ENCODE measurements around the gene UNC13C.

Gene UNC13C

DNA sequence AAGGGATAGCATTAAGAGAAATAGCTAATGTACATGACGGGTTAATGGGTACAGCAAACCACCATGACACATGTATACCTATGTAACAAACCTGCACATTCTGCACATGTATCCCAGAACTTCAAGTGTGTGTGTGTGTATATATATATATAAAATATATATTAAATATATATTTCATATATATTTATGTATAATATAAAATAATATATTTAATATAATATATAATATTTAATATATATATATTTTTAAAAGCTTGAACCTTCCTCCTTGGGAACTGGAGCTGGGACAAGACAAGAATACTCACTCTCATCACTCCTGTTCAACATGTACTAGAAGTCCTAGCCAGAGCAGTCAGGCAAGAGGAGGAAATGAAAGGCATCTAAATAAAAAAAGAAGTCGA is 149.3 kb downstream of the UNC13C start:
- DNase-seq, result no peak

DNA sequence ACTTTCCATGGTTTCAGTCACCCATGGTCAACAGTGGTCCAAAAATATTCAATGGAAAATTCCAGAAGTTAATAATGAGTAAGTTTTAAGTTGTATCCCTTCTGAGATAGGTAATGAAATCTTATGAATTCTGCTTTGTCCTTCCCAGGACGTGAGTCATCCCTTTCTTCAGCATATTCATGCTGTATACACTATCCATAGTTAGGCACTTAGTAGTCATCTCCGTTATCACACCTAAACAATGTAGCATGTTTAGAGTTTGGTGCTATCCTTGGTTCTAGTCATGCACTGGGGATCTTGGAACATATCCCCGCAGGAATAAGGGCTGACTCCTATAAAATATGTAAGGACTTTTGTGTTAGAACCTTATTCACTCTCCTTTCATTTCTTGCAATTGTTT is 153.2 kb downstream of the UNC13C start:
- no peak for DNase-seq

DNA sequence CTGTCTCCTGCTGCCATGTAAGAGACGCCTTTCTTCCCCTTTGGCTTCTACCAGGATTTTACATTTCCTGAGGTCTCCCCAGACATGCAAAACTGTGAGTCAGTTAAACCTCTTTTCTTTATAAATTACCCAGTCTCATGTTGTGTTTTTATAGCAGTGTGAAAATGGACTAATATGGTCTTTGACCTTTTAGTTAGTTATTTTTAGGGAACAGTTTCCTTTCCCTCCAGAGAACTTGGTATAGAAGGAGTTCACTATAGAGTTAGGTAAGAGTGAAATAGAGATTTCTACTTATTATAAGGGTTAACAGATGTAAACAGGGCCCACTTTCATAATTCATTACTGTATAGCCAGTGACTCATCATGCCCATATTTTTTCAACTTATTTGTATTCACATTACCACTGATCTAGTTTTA is 170.9 kb downstream of the UNC13C start:
- no peak for DNase-seq

DNA sequence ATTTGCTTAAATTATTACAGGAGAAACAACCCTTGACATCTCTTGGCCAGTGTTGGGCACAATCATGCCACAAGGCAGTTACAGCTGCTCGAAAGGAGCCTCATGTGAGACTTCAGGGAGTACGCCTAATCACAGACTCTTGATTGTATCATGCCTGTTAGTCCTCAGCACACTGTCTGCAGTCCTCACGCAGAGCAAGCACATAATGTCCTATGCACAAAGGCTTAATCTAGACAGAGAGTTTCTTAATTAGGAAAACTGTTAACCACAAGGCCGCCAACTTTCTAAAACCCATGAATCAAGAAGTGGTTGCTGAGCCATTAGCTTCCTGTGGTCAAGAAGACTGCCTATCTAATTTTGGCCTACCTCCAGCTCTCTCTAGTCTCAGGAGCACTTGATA is 172.0 kb downstream of the UNC13C start:
- no peak for DNase-seq

DNA sequence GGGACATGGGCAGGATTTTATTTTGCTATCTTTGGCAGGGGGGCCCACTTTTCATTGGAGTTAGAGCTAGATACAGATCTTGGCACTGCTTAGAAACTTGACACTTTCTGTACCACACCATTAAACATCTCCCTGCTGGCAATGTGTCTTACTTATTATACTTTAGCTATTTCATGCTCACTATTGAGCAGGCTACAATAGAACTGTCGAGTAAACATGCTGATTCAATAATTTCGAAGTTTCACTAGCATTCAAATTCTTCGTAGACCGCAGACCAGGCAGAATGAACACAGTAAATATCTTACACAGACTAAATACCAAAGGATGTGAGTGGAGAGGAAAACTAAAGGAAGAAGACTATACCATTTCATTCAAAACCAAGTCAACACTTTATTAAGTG is 180.8 kb downstream of the UNC13C start:
- no peak for DNase-seq

DNA sequence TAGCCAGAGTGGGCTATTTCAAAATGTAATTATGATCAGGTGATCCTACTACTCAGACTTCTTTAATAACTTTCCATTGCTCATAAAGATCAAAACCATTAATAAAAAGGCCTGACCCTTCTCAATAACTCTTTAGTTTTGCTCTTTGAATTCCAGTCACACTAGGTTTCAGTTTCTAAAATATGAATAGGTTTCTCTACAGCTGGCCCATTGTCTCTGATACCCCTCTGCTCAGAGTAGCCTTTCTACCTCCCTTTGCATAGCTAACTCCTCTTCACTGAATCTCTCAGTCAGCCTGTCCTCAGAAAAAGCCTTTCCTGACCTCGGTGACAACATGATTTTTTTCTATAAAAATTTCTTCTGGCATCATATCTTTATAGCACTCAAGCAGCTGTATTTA is 209.1 kb downstream of the UNC13C start:
- DNase-seq, result no peak

DNA sequence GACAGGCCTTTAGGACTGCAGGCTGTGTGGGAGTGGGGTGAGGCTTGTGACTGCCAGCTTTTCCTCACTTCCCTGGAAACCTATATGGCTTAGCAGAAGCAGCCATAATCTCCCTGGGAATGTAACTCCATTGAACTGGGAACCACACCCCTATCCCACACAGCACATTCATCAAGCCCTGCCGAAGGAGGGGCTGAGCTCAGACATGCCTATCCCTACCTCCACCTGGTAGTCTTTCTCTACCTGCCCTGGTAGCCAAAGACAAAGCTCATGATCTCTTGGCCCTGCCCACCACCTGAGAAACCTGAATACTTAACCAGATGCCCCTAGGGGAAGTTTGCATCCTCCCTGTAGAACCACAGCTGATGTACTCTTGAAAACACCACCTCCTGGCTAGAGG is 219.8 kb downstream of the UNC13C start:
- no peak for DNase-seq

DNA sequence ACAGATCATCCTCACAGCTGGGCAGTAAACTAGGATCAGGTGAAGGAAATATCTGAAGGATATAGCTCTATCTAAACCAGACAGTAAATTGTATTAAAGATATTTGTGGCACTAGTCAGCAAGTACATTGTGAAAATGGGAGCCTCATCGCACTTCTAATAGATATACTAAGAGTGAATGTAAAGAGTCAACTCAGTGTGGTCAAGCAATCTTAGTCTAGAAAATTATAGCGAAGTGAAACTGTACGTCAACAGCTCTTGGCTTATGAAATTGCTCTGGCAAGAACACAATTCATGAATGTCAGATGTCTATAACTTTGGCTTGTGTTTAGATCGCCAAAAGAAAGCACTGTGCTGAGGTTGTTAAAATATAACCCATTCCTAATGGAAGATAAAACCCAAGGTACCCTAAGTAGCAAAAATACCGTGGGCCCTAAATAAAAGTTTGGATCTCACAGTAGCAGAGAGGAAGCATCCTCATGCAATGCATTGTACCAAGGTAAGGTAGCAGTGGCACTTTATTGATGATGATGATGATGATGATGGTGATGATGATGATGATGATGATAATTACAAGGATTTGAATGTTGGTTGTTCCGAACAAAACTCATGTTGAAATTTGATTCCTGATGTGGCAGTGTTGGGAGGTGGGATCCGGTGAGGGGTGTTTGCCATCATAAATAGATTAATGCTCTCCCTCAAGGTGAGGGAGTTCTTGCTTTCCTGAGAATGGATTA is 228.5 kb downstream of the UNC13C start:
- no peak for DNase-seq

DNA sequence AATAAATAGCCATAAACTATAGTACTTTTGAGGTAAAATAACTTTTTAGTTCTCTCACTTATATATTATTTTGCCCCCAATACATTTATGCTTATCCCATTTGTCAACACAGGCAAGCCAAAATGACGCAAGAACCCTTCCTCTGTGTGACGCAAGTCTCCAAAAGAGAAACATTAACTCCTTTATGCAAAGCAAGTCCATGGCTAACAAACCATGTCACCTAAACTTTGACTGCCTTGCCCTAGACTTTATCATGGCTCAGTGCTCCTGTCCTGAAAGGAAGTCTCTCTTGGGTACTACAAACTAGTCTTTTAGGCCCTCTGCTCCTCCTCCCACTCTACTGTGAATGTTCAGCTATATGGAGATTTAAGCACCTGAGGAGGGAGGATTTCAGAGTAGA is 230.5 kb downstream of the UNC13C start:
- no peak for DNase-seq

DNA sequence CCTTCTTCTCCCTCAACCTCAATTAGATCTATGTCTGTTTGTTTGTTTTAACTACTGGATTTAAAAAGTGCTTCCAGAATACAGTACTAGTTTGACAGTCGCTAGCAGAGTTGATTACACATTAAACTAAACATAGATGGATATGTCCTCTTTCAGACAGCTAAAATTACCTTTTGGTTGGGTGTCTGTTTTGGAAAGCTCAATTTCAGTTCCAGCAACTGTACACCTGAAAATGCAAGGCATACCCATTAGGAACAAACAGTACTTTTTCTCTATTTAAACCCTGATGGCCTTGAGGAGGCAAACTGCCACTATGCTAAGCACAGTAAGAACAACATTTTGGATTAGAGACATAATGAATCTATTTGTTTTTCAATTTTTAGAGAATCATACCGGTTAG is 234.4 kb downstream of the UNC13C start:
- DNase-seq, result no peak

DNA sequence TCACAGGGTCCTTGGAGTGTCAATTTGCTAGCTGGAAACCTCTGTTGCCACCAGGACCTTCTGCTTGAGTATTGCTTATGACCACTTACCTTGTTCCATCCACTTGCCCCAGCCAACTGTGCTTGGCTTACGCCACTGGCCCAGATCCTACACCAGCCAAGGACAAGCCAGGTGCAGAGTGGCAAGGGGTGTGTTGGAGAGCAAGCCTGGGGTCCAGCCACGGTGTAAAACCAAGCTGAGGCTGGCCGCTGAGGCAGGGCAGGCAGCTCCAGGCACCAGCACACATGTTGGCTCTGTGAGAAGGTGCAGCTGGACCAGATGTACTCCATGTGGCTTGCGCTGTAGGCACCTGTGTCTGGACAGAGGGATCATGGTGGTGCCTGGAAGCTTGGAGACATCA is 248.2 kb downstream of the UNC13C start:
- DNase-seq, result no peak

DNA sequence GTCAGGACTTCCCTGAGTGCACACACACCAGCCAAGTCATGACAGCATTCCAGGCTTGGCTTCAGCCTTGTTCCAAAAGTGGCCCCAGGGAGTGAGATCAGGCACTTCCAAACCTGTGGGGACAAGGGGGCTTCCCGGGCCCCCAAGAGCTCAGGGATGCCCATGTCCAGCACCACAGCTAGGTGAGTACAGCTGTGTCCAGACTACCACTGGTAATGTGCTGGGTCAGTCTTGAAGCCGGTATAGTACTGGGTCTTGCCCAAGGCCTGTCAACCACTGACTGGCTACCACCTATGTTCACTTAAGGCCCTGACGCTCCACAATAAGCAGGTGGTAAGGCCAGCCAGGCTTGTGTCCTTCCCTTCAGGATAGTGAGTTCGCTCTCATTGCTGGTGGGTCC is 249.3 kb downstream of the UNC13C start:
- no peak for DNase-seq

DNA sequence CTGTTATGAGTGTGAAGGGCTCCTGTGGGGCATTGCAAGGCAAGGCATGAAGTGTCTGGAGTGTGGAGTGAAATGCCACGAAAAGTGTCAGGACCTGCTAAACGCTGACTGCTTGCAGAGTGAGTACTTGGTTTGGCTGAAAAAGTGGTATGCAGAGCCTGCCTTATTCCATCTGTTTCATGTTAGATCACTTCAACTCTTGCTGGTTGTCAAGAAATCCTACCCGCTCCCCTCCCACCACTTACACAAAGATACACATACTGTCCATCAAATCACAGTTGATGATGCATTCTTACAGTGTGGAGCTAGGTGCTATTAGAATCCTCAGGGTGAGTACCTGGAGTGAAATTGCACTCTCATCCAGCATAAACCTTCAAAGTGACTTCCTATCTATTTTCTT is 272.1 kb downstream of the UNC13C start:
- DNase-seq, result no peak

DNA sequence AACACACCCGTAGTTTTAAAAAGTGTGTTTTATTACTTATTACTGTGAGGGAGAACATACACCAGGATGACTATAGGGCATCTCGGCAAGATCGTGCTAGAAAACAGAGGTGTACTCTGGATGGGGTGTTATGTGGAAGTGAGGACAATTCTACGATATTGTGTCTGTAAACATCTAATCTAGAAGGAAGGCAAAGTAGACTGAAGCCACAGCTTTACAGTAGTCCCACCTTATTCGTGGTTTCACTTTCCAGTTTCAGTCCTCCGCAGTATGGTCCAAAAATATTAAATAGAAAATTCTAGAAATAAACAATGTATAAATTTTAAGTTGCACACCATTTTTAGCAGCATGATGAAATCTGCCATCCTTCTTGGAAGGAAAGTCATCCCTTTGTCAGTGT is 277.9 kb downstream of the UNC13C start:
- no peak for DNase-seq

DNA sequence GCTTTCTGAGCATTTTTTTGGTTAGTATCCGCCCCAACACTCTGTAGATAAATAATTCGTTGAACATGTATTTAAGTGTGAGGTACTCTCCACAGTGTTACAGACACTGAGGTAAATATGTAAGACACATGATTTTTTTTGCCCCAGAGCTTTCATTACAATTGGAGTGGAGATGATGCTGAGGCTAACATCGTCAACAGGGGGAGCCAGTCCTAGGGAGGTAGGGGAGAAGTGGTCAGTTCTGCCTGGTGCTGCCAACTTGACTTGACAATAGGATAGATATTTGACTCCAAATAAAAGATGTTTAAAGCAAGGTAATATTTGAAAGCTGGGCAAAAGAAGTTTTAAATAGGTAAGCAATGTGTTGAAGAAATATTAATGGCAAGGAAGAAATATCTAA is 295.7 kb downstream of the UNC13C start:
- DNase-seq, result no peak

DNA sequence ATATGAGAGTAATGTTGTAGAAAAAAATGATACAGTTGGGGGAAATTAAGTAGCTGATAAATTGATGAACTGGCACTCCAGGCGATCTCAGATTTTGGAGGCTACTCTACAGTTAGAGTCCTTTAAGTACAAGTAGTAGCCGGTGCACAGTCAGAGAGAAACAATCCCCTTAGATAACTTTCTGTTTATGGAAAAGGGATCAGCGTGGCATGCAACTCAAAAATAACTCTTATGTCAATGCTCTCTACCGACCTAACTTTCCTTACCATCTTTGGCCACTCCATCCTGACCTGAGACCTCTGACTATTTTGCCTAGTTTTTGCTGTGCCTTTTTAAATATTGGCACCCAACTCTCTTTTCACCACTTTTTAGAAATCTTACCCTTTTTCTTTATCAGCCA is 299.6 kb downstream of the UNC13C start:
- no peak for DNase-seq

DNA sequence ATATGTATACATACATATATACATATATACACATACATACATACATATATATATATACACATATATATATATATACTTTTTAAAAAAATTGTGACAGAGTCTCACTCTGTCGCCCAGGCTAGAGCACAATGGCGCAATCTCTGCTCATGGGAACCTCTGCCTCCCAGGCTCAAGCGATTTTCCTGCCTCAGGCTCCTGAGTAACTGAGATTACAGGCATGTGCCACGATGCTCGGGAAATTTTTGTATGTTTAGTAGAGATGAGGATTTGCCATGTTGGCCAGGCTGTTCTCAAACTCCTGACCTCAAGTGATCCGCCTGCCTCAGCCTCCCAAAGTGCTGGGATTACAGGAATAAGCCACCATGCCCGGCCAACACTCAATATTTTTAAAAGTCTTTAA is 302.5 kb downstream of the UNC13C start:
- no peak for DNase-seq

DNA sequence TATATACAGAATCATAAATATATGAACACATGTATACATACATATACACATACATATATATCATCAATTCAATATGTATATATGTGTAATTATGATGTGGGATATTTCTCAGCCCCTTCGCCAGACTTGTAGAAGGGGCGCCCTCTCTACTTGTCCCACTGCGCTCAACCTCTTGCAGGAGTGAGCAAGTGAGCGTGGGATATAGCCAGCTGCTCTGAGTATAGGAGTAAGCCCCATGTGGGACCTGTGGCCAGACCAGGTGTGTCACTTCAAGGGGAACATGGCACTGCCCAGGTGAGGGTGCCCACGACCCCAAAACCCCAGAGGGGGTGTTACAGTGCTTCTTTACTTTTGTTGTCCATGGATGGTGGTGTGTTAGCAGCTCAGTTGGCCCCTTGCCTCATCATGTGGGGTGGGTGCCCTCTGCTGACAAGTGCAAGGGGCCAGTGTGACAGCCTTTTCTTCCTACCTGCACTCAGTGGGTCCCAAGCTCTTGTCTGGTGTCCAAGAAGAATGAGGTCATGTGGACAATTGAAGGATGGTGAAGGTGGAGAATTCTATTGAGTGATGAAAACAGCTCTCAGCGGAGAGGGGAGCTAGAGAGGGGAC is 304.1 kb downstream of the UNC13C start:
- no peak for DNase-seq

DNA sequence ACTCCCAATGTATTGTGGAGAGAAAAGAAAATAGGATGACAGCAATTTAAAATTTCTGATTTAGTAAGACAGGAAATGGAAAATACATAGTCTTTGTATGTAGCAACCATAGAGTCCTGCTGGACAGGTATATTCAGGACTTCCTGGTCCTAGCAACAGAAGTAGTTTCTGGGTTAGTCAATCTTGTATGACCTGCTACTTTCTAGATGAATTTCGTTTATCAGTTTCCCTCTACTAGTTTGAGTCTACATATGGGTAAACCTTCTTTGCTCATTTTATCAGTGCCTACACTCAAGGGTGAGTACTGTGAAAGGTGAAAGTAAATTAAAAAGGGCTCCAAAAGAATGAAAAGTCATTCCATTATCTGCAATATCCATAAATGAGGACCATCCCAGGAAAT is 309.8 kb downstream of the UNC13C start:
- no peak for DNase-seq

DNA sequence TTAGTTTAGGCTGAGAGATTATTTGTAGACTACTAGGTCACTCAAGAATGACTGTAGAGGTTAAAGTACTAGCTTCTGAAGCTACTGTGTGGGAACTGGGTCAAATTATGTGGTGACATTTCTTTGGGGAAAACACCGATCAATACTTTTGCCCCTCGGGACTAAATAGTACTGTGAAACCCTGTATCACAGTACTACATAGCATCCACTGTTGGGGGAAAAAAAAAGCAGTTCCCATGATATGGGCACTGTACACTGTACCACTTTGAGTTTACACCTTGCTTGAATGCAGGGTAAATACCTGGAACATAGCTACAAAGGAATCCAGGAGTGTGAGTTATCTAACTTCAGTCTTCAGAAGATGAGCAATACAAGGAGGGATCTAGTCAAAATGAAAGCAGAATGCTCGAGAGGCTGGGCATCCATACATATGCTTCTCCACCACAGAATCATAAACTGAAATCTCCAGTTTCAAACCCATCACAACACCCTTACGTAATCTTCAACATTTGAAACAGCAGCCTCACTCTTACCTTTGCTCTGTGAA is 311.4 kb downstream of the UNC13C start:
- DNase-seq, result no peak

DNA sequence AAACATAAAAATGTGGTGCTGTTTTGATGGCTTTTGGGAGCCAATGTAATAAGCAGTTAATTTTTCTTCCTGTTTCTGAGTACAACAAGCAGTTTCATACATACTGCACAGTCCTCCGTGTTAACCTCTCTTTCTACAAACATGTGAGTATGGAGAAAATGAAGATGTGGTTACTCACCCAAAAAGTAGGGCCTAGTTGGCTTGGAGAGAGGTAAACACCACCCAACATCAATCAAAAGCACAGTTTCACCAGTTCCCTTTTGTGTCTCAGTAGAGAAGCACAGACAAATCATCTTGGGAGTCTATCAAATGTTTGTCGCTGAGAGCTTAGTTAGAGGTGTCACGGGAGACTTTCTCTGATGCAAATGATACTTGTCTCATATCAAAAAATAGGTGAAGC is 320.2 kb downstream of the UNC13C start:
- no peak for DNase-seq

DNA sequence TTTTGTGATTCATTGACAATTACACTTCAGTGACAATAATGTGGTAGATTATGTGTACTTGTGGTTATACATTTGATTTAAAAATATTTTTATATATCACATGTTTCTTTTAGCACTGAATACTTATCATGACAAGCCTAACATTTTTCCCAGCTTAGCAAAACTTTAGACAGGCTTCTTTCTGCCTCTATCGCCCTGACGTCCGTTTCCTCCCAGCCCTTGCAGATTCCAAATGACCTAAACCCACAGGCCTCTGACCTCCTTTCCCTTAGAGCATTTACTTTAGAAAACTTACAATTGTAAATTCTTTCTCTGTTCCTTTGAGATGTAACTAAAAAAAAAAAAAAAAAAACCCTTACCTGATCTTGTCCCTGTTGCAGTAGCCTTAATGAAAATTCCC is 326.1 kb downstream of the UNC13C start:
- DNase-seq, result no peak

DNA sequence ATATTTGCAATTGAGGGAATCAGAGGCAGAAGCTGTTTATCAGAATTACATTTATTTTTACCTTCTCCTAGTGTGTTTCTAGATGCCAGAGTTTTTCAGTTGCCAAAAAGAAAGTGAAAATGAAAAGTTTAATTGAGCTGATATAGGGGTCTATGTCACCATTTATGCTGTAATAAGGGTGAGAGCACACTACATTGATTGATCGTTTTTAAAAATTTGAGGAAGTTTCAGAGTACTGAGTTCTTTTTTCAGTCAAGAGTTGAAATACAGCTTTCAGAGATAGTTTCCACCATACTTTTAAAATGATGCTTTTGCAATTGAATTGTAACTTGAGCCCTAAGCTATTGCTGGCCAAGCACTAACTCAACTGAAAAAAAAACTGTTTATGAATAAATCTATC is 326.9 kb downstream of the UNC13C start:
- no peak for DNase-seq

DNA sequence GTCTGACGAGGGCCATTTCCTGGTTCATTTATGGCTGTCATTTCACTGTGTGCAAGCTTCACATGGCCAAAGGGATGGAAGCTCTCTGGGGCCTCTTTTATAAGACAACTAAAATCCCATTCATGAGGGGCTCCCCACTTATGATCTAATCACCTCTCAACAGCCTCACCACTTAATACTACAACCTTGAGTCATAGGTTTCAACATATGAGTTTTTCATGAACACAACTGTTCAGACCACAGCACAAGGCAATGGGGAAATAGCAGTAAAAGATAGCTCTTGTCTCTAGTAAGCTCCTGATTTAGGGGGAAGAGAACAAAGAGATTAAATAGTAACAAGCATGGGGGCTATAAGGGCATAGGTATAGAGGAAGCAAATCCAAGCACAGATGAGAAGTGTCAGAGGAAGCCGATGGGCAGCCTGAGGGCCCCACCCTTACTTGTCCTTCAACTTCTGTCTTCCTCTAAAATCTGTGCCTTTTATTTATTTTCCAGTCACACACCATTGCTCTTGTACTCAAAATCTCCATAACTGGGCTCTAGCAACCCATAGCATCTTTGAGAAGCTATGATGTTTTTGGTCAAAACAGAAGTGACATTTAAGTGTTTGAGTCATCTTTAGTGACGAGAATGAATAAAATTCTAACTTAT is 329.1 kb downstream of the UNC13C start:
- DNase-seq, result no peak

All from NCI-H1092 (cell line).